Putamen (tissue), 1 donor: ENCODE data around the gene MARCHF10.

Experiments
- DNase-seq: peaks from one replicate; pipeline ENCODE4 v3.0.0-alpha.2; 2016; ENCODE audit warnings: low spot score

The MARCHF10 gene

DNA sequence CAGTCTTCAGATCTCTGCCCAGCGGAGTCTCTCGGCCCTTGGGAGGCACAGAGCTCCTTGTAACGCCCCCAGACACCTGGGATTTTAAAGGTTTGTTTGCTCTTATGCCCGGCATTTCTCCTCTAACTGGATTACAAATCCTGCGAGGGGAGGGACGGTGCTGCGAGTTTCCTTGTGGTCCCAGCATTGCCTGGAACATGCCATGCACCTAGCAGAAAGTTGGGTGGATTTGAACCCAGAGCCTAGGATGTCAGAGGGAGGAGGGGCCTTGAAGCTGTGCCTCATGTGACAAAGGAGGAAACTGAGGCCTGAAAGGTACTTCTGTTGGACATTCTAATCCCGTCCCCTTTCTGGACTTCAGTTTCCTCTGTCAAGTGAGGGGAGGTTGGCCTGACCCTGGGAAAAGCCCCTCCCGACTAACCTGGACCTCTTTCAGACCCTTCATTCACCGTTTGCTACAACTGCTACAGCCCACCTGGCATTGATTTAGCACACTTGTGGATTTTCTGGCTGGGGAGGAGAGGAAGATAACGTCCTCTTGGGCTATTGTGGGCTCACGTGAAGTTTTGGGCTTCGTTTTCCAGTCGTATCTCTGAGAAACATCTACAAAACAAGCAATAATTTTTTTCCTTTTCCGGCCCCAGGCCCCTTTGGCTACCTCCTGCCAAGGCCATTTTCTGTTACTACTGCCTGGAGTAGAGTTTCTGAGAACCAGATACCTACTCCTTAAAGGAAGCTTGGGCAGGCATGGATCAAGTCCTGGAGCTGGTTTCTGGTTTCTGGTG, 149.8 kb downstream of the MARCHF10 start:
- DNase-seq: no peak

DNA sequence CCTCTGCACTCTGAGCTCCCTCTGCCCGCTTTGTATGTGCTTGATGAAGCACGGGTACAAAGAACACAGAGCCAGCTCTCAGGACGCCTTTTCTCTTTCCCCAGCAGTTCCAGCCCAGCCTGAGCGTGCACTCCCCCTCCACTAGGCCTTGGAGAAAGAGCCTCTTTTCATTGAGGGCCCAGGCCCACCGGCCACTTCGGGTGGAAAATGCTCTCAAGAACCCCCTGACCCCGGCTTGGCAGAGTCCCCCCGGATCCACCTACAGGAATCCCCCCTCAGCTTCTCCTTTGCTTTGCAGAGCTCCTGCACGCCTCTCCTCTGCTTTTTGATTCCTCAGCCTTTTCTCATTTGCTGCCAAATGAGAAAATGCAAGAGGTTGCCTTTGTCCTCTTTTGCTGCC, 150.4 kb downstream of the MARCHF10 start:
- DNase-seq: no peak

DNA sequence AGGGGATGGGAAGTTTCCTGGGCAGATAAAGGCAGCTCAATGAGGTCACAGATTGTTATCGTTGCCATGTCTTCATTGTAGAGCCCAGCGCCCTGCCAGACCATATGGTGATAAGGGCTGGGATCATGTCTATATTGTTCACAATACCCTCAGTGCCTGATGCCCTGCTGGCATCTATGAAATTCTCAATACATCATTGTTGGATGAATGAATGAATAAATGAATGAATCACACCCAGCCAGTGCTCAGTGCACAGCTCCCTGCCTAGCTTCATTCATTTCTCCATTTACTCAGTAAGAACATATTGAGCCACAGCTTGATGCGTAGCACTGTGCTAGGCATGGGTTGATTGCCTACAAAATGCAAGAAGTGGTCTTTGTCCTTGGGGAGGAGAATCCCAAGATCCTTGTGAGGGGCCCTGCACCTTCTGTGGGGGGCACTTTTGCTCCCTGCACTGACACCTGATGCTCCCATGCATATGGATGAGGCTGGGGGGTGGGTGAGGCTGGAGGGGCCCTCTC, 150.9 kb downstream of the MARCHF10 start:
- DNase-seq: no peak

DNA sequence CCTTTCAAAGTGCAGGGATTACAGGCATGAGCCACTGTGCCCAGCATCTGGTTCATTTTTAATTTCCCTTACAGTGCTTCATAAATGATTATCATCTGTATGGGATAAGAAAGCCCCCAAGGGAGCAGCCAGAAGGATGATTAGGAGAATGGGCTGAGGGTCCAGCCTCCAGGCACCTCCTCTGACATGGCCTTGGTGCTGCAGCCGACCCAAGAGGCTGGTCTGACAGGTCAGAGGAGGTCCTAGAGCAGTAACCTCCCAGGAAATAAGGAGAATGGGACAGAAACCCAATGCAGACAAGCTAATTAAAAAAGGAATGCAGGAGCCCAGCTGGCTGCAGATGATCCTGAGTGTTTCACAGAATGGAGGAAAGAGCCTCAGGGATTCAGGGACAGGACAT, 151.7 kb downstream of the MARCHF10 start:
- no peak for DNase-seq

DNA sequence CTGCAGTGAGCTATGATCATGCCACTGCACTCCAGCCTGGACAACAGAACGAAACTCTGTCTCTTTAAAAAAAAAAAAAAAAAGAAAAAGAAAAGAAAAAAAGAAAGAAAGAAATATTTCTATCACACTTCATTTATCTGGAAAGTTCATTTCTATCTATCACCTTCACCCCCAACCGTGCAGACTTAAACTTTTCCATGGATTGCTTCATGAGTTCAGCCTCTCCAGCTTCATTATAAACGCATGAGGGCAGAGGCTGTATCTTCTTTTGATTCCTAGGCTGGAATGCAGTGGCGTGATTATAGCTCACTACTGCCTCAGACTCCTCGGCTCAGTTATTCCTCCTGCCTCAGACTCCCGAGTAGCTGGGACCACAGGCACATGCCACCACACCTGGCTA, 152.5 kb downstream of the MARCHF10 start:
- no peak for DNase-seq

DNA sequence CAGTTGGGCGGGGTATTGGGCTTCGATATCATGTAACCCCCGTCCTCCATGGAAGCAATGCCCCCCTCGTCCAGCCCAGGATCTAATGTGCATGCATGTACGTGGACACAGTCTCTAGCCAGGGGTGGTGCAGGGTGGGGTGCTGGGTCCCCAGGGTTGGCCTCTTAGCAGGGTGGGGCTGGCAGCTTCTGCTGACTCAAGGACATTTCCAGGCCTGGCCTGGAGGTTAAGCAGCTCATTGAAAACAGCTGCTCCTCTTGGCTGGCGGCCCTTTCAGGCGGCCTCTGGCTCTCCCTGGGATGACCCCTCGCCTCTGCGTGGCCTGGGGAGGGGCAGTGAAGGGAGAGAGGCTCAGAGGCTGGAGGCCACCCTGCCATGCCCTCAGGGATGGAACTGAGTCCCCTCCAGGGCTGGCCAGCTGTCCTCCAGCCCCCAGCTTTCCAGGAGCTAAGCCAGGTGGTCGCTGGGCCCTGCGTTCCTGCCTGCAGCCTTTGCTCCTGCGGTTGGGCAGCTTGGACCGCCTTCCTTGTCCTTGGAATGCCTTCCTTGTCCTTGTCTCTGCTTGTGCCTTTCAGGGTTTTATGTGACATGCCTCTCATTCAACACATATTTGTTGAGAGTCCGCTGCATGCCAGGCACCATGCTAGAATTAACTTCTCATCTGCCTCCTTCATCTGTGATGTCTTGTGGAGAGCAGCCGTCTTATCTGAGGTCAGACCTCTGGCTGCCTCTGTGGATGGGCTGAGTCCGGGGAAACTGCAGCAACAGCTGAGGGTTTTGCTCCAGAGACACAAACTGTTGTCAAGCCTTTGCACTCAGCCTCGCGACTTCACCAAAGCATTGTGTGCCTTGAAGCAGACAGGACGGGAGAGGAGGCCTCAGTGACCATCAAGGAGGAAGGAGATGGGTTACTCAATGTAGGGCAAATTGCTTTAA, 154.0 kb downstream of the MARCHF10 start:
- DNase-seq: no peak

DNA sequence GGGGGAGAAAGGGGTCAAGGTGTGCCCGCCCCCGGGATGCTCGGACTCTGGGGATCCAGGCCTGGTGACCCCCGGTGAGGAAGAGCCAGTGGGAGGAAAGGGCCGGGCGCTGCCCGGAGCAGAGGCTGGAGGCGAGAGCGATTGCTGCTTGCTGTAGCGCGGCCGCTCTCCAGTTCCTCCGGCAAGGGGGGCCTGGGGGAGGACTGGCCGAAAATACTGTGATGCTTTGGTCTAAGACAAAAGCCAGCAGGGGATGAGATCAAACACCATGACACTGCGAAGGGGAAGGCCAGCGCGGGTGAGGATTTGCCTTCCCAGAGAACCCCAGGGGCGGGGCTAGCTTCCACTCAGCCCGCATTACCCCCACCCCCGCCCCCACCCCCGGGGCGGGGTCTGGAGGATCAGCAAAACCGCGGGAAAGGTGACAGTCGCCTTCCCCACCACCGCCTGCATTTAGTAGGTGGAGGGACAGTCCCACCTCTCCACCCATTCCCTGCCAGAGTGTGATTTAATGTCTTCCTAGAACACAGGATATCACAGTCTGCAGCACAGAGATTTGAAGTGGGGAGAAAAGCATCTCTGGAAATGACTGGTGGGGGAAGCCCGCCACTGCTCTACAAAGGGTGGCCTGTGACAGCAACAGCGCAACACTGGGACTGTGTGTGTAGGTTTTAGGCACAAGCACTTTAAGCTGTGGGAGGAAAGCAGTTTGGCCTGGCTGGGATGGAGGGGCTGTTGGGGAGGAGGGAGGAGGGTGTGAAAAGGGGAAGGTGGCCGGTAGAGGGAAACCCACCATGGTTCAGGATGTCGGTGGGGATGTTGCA, 154.9 kb downstream of the MARCHF10 start:
- DNase-seq: no peak

DNA sequence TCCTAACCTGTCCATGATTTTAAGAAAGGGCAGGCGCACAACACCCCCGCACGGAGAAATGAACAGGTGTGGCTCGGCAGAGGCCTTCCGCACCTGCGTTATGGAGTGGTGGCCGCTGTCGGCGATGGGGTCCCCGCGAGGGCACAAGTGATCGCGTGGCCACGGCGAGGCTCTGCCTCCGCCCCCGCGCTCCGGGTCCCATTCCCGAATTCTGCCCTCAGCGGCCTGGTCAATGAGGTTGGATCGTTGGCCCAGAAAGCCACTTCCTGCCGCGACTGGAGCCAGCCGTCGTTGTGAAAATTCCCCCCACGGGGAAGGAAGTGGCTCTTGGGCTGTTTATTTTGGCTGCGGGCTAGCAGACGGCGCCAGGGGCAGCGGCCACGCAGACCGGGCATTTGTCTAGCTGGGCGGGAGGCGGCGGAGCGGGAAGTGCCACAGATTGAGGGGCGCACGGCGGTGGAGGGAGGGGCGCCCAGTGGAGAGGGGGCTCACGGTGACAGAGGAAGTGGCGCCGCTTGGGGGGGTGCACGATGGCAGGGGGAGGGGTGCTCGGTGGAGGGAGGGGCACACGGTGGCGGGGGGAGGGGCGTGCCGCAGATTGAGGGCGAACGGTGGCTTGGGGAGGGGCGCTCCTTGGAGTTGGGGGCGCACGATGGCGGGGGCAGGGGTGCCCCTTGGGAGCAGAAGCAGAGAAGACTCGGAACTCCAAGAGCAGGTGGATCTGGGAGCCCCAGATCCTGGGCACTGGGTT, 155.7 kb downstream of the MARCHF10 start:
- DNase-seq: no peak
